Cardiac fibroblast (primary cell): ENCODE data around the gene ADRA2C.

ENCODE experiments used
- DNase-seq, 2 donors: peaks; one replicate each; pipeline versions ENCODE4 v3.0.0 to v3.0.0-alpha.2; 2010; ENCODE audit warnings: low read depth in 2 of 2
- H3K4me3 ChIP-seq, 2 donors: replicated peaks in 1 of 2; 1 replicate in 1 of 2; 2 replicates in 1 of 2; pipeline ENCODE4 v1.5.1; 2011; ENCODE audit warnings: low read depth in 2 of 2, low read length in 2 of 2, mild to moderate bottlenecking in 2 of 2, moderate library complexity in 1 of 2
- CTCF ChIP-seq: IDR thresholded peaks from one replicate; pipeline ENCODE4 v1.5.1; 2011; ENCODE audit warnings: low read depth, mild to moderate bottlenecking, low read length, inconsistent platforms

ADRA2C gene

GRCh38 chr4:3746701-3747580, 19.2 kb upstream of the ADRA2C start:
- no peak overlapping the region for H3K4me3 ChIP-seq
- DNase-seq: no peak
- TF ChIP-seq CTCF: no peak

- peak; percentile 30 for TF ChIP-seq CTCF
- no peak overlapping the region for H3K4me3 ChIP-seq
- DNase-seq: peak in 1 of 2 donors; percentile 5
These were observed 18.6 kb upstream of the ADRA2C start for GRCh38 chr4:3747581-3747904.

GRCh38 chr4:3748136-3748898, 17.9 kb upstream of the ADRA2C start:
- DNase-seq: no peak
- no peak overlapping the region for H3K4me3 ChIP-seq
- no peak for TF ChIP-seq CTCF

GRCh38 chr4:3749081-3749480, 17.1 kb upstream of the ADRA2C start:
- H3K4me3 ChIP-seq: no peak overlapping the region
- DNase-seq: no peak
- TF ChIP-seq CTCF: no peak

GRCh38 chr4:3750334-3750733, 15.9 kb upstream of the ADRA2C start:
- DNase-seq: no peak
- no peak overlapping the region for H3K4me3 ChIP-seq
- no peak for TF ChIP-seq CTCF

- no peak overlapping the region for H3K4me3 ChIP-seq
- DNase-seq: no peak
- no peak for TF ChIP-seq CTCF
These were observed 14.2 kb upstream of the ADRA2C start for GRCh38 chr4:3752022-3752421.
